ENCODE data around the gene RAPSN.

The RAPSN gene

GRCh38 chr11:47431356-47432083 lies 17.4 kb downstream of the RAPSN start:
- DNase-seq: no peak

- DNase-seq: no peak
Measured at GRCh38 chr11:47430524-47430923, 18.4 kb downstream of the RAPSN start.

- peak; percentile 99 for DNase-seq
Measured at GRCh38 chr11:47426062-47426956, 22.6 kb downstream of the RAPSN start, which contains the start of gene PSMC3. Gene PSMC3, minus strand, starts transcription at chr11:47426439. Its CDS starts 160 bp downstream, at chr11:47426279.

GRCh38 chr11:47425611-47426010 lies 23.3 kb downstream of the RAPSN start:
- DNase-seq: no peak

- no peak for DNase-seq
Measured at GRCh38 chr11:47418454-47419259, 30.3 kb downstream of the RAPSN start.

- no peak for DNase-seq
Measured at GRCh38 chr11:47417712-47418111, 31.2 kb downstream of the RAPSN start.

GRCh38 chr11:47415949-47416472 lies 32.9 kb downstream of the RAPSN start:
- no peak for DNase-seq

- no peak for DNase-seq
Measured at GRCh38 chr11:47415091-47415854, 33.7 kb downstream of the RAPSN start.

- DNase-seq: no peak
Measured at GRCh38 chr11:47414685-47415070, 34.3 kb downstream of the RAPSN start.

- no peak for DNase-seq
Measured at GRCh38 chr11:47413908-47414684, 34.8 kb downstream of the RAPSN start.

GRCh38 chr11:47413351-47413750 lies 35.6 kb downstream of the RAPSN start:
- DNase-seq: no peak

GRCh38 chr11:47411884-47412746 lies 36.8 kb downstream of the RAPSN start:
- peak; percentile 40 to 46 for DNase-seq

GRCh38 chr11:47410370-47411264 lies 38.3 kb downstream of the RAPSN start:
- DNase-seq: no peak

GRCh38 chr11:47409440-47410369 lies 39.2 kb downstream of the RAPSN start:
- DNase-seq: no peak

GRCh38 chr11:47408598-47409439 lies 40.1 kb downstream of the RAPSN start:
- DNase-seq: no peak

GRCh38 chr11:47407746-47408590 lies 41.0 kb downstream of the RAPSN start, which contains the start of gene SLC39A13:
Gene SLC39A13, plus strand, starts transcription at chr11:47408590. Its CDS starts 1,505 bp downstream, at chr11:47410095.
- DNase-seq: peak; percentile 89 to 91
